A549 (cell line): ENCODE results near the gene SLC24A3.

Experiments
- BHLHE40 ChIP-seq: IDR thresholded peaks from 2 replicates; pipeline ENCODE4 v1.6.1; 2012; ENCODE audit warnings: low read depth, low read length, inconsistent platforms
- EHMT2 ChIP-seq: fragments of 200-600 bp; sonication (generic); IDR thresholded peaks from 2 replicates; pipeline ENCODE4 v1.6.1; 2016; ENCODE audit warnings: antibody characterized with exemption, low read depth, mild to moderate bottlenecking, moderate library complexity
- EP300 ChIP-seq, 2 experiments: fragments of >200 bp; sonication (Bioruptor Twin); formaldehyde crosslinking; IDR thresholded peaks; 2 replicates in 1 of 2; 3 replicates in 1 of 2; pipeline ENCODE4 v1.6.1; 2016 to 2017
- NR3C1 ChIP-seq: fragments of >200 bp; sonication (Bioruptor Twin); formaldehyde crosslinking; IDR thresholded peaks from 3 replicates; pipeline ENCODE4 v1.6.1; 2017
- POLR2A ChIP-seq: IDR thresholded peaks from 2 replicates; pipeline ENCODE4 v1.6.1; 2012; ENCODE audit warnings: mild to moderate bottlenecking, low read length
- TF ChIP-seq, protein P1 (sequence below): fragments of >200 bp; sonication (Bioruptor Twin); formaldehyde crosslinking; IDR thresholded peaks from 3 replicates; pipeline ENCODE4 v1.5.1; 2016

DNA sequence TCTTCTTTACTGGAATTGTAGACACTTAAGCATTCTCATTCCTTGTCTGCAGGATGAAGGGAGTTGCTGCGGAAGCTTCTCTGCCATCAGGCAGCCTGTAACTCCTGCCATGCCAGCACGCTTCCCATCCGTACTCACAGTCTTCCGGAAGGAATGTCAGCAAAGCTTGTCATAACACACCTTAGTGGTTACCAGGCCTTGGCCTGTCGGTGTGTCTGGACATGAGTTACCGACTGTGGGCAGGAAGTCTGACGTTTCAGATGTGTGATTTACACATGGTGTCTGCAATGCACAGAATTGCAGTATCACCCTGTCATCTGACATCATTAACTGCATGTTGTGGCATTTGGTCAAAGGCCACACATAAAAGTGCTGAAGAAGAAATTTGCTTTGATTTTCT, 102.2 kb downstream of the SLC24A3 start:
- TF ChIP-seq, protein P1, sequence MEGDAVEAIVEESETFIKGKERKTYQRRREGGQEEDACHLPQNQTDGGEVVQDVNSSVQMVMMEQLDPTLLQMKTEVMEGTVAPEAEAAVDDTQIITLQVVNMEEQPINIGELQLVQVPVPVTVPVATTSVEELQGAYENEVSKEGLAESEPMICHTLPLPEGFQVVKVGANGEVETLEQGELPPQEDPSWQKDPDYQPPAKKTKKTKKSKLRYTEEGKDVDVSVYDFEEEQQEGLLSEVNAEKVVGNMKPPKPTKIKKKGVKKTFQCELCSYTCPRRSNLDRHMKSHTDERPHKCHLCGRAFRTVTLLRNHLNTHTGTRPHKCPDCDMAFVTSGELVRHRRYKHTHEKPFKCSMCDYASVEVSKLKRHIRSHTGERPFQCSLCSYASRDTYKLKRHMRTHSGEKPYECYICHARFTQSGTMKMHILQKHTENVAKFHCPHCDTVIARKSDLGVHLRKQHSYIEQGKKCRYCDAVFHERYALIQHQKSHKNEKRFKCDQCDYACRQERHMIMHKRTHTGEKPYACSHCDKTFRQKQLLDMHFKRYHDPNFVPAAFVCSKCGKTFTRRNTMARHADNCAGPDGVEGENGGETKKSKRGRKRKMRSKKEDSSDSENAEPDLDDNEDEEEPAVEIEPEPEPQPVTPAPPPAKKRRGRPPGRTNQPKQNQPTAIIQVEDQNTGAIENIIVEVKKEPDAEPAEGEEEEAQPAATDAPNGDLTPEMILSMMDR, result no peak
- TF ChIP-seq POLR2A (no peak), BHLHE40 (no peak), NR3C1 (no peak), EP300 (IDR thresholded peaks at IDR 0.05) (no peak), EHMT2 (no peak)
